HEK293T (cell line): ENCODE measurements around the gene ALPI.

ENCODE experiments used
- ARNT ChIP-seq: fragments of 450-650 bp; IDR thresholded peaks from 2 replicates; pipeline ENCODE4 v1.6.1; 2017; ENCODE audit warnings: mild to moderate bottlenecking
- BHLHE40 ChIP-seq: fragments of 450-650 bp; IDR thresholded peaks from 2 replicates; pipeline ENCODE4 v1.6.1; 2016; ENCODE audit warnings: mild to moderate bottlenecking, moderate library complexity, borderline replicate concordance
- CTBP1 ChIP-seq: fragments of 450-650 bp; IDR thresholded peaks from 2 replicates; pipeline ENCODE4 v1.6.1; 2016; ENCODE audit warnings: borderline replicate concordance
- ELF4 ChIP-seq: fragments of 450-650 bp; IDR thresholded peaks from 2 replicates; pipeline ENCODE4 v1.6.1; 2017; ENCODE audit warnings: antibody characterized with exemption
- FOXA1 ChIP-seq: fragments of 450-650 bp; IDR thresholded peaks from 2 replicates; pipeline ENCODE4 v1.6.1; 2016; ENCODE audit warnings: mild to moderate bottlenecking
- FOXM1 ChIP-seq: fragments of 450-650 bp; IDR thresholded peaks from 2 replicates; pipeline ENCODE4 v1.6.1; 2017; ENCODE audit warnings: mild to moderate bottlenecking, borderline replicate concordance
- HDGF ChIP-seq: fragments of 450-650 bp; IDR thresholded peaks from 2 replicates; pipeline ENCODE4 v1.6.1; 2017; ENCODE audit warnings: antibody characterized with exemption, borderline replicate concordance
- L3MBTL2 ChIP-seq: fragments of 450-650 bp; conservative IDR thresholded peaks from 2 replicates; pipeline ENCODE4 v1.6.1; 2016; ENCODE audit warnings: mild to moderate bottlenecking
- LEF1 ChIP-seq: fragments of 450-650 bp; IDR thresholded peaks from 2 replicates; pipeline ENCODE4 v1.6.1; 2017; ENCODE audit warnings: mild to moderate bottlenecking, borderline replicate concordance
- NFRKB ChIP-seq: fragments of 450-650 bp; IDR thresholded peaks from 2 replicates; pipeline ENCODE4 v1.6.1; 2016; ENCODE audit warnings: mild to moderate bottlenecking, moderate library complexity
- SP1 ChIP-seq: fragments of 450-650 bp; IDR thresholded peaks from 2 replicates; pipeline ENCODE4 v1.6.1; 2017
- SUZ12 ChIP-seq: fragments of 450-650 bp; IDR thresholded peaks from 2 replicates; pipeline ENCODE4 v1.6.1; 2016; ENCODE audit warnings: mild to moderate bottlenecking
- TARDBP ChIP-seq: fragments of 450-650 bp; IDR thresholded peaks from 2 replicates; pipeline ENCODE4 v1.6.1; 2016
- TF ChIP-seq, protein P1 (sequence below): fragments of 450-650 bp; IDR thresholded peaks from 2 replicates; pipeline ENCODE4 v1.6.1; 2016

DNA sequence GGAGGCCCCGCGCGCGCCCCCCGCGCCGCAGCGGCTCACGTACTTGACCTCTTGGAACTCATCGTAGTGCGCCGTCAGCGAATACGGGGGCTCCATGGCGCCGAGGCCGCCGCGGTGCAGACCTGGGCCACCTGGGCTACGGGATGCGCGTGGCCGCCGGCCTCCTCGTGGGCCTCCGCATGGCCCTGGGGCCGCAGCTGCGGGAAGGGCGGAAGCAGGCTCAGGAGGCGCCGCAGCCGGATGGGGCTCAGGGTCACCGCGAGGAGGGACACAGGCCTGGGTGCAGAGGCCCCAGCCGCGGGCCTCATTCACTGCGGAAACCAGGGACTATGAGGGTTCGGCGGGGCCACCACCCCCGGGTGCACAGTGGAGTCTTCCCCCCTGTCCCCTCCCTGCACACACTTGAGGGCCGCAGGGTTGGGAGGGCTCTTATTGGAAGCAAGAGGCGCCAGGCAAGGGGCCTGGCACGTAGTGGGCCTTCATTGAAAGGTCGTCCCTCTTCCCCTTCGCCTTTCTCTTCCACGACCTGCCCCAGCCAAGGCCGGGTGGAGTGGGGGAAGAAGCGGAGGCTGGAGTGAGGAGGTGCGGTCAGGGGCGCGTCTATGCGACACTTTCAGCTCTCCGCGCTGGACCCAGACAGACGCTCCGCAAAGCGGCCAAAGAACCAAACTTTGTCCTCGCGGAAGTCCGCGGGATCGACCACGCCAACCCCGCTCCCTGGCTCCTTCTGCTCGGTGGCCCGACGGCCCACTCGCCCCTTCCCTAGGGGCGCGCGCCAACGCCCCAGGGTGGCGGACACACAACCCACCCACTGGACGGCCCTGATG is 30.8 kb downstream of the ALPI start:
- TF ChIP-seq SP1 = no peak
- TF ChIP-seq ELF4 = no peak
- TF ChIP-seq FOXM1 = no peak
- TF ChIP-seq CTBP1 = no peak
- TF ChIP-seq, protein P1, sequence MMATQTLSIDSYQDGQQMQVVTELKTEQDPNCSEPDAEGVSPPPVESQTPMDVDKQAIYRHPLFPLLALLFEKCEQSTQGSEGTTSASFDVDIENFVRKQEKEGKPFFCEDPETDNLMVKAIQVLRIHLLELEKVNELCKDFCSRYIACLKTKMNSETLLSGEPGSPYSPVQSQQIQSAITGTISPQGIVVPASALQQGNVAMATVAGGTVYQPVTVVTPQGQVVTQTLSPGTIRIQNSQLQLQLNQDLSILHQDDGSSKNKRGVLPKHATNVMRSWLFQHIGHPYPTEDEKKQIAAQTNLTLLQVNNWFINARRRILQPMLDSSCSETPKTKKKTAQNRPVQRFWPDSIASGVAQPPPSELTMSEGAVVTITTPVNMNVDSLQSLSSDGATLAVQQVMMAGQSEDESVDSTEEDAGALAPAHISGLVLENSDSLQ = no peak
- TF ChIP-seq HDGF = no peak
- no peak for TF ChIP-seq ARNT
- no peak for TF ChIP-seq BHLHE40
- TF ChIP-seq LEF1 = no peak
- TF ChIP-seq L3MBTL2 = no peak
- TF ChIP-seq NFRKB = no peak
- no peak for TF ChIP-seq SUZ12
- no peak for TF ChIP-seq FOXA1
- TF ChIP-seq TARDBP = no peak
